Medulla oblongata (tissue), 1 donor: ENCODE results near the gene PXYLP1.
"Not testable (repeated sequence)": the region's sequence is repeated elsewhere in the genome, so short reads cannot be mapped to it uniquely, and the experiment has no call there.

Experiments used
- DNase-seq: peaks from one replicate; pipeline ENCODE4 v3.0.0-alpha.2; 2015; ENCODE audit errors: extremely low spot score

Gene PXYLP1

DNA sequence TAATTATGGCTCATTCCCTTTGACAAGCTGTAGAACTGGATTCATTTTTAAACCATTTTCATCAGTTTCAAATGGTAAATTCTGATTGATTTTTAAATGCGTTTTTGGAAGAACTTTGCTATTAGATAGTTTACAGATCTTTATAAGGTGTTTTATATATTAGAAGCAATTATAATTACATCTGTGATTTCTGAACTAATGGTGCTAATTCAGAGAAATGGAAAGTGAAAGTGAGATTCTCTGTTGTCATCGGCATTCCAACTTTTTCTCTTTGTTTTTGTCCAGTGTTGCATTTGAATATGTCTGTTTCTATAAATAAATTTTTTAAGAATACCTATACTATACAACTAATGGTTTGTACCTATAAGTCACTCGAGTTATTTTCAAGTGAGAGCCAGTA is 62.7 kb downstream of the PXYLP1 start:
- DNase-seq, result peak; percentile 57

DNA sequence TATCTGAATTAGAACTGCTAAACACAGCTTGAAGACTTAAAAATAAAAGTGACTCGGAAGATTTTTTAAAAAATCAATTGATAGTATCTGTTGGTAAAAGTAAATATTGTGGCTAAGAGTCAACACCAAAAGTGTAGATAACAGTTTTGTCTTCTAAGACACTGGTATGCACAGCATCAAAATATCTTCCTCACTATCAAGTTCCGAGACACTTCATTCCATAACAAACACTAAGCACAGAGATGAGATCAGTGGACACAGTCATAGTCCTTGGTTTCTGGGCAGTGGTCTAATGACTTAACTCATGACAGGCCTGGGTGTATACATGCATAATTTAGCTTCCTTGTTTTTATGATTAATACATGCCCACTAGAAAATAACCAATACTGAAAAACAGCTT is 63.2 kb downstream of the PXYLP1 start:
- DNase-seq, result peak; percentile 43

DNA sequence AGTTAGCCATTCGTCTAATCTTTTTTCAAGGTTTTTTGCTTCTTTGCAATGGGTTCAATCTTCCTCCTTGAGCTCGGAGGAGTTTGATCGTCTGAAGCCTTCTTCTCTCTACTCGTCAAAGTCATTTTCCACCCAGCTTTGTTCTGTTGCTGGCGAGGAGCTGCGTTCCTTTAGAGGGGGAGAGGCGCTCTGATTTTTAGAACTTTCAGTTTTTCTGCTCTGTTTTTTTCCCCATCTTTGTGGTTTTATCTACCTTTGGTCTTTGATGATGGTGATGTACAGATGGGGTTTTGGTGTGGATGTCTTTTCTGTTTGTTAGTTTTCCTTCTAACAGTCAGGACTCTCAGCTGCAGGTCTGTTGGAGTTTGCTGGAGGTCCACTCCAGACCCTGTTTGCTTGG is 68.8 kb downstream of the PXYLP1 start:
- DNase-seq, result not testable (repeated sequence)

DNA sequence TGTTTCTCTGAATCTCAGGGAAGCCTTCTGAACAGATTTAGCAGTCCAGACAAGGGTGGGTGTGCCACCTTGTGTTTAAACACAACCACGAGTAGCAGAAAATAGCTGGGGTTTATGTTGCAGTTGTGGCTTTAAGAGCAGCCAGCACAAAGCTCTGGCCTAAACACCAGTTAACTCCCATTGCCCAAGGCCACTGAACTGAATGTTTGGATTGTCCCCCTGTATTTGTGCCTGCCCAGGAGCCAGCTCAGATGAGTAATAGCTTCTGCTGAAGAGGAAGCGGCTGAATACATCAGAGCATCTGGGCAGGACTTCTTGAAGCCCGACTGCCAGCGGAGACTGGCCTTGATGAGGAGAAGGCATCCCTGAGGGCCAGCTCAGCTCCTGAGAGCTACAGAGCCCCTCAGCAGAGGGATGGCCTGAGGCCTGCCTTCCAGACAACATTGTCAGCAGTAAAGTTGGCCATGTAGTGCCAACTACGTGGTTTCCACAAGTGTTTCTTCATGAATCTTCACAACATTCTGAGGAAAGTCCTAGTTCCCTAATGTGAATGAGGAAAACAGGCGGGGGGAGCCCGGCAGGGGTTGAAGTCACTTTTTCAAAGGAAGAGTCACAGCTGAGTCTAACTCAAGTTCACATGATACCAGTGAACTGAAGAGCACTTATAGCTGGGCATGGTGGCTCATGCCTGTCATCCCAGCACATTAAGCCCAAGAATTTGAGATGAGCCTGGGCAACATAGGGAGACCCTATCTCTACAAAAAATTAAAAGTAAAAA is 70.9 kb downstream of the PXYLP1 start:
- DNase-seq, result peak; percentile 21

DNA sequence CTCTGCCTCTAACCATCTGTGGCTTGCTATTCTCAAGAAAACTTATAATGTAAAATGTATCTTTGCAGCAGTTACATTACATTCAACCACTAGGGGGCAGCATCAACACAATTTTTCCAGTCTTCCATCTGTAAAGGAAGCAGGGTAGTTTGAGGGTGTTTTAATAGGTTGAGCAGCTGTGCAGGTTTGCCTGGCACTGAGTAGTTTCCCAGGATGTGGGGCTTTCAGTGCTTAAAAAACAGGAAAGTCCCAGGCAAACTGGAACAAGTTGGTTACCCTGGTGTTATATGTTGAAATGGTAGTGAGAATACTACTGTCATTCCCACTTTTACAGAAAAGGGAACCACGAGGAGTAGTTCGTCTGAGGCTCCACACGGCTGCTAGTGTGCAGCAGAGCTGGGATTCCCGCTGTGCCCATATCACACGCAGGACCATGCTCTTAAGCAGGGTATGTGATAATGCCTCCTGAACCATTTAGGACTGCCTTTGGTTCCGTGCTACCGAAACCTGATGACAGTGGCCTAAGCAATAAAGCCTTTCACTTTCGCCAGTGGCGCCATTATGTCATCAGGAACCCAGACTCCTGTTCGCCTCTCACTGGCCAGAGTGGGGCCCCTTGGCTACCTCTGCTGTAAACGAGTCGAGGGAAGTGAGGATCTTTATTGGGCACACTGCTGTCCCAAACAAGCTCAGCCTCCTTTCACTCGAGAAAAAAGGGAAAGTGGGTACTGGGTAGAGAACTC is 72.0 kb downstream of the PXYLP1 start:
- DNase-seq, result peak; percentile 88

DNA sequence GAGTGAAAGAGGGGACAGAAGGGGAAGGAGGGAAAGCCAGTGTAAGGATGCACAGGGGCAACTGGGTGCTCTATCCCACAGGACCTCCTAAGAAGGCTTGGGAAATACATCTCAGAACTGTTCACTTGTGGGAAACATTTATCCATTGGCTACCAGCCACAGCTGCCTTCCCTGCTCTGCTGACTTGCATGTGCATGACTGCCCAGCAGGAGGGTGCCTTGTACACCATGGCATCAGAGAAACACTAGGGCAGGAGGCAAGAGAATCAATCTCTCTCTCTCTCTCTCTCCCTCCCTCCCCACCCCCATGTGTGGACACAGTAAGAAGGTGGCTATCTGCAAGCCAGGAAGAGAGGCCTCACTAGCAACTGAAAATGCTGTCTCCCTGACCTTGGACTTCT is 73.8 kb downstream of the PXYLP1 start:
- DNase-seq, result peak; percentile 37

DNA sequence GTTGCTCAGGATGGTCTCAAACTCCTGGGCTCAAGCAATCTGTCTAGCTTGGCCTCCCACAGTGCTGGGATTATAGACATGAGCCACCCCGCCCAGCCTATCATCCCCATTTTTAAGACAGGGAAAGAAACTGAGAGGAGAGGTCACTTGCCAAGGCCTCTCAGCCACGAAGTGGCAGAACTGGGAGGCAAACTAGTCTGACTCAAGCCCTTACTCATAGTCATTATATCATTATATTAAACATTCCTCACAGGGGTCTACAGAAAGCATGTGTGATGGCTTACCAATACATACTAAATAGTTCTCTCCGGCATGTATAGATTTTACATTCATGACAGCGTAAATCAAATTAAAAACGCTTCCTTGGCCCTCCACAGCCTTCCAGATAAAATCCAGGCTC is 74.7 kb downstream of the PXYLP1 start:
- no peak for DNase-seq

DNA sequence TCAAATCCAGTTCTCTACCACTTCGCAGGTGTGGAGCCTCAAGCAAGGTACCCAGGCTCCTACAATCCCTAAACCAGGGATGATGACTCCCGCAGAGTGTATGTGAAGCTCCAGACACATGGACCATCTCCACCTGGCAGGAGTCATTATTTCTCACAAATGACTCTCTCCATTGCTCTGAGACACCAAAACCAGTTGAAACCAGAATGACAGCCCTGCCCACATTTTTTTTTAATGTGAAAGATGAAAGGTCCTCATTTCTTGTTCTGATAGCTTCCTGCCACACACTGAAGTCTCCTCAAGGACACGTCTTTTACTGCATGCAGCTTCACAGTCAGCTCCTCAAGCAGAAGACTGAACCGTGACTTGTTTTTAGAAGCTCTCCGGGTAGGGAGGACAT is 75.3 kb downstream of the PXYLP1 start:
- DNase-seq, result no peak

DNA sequence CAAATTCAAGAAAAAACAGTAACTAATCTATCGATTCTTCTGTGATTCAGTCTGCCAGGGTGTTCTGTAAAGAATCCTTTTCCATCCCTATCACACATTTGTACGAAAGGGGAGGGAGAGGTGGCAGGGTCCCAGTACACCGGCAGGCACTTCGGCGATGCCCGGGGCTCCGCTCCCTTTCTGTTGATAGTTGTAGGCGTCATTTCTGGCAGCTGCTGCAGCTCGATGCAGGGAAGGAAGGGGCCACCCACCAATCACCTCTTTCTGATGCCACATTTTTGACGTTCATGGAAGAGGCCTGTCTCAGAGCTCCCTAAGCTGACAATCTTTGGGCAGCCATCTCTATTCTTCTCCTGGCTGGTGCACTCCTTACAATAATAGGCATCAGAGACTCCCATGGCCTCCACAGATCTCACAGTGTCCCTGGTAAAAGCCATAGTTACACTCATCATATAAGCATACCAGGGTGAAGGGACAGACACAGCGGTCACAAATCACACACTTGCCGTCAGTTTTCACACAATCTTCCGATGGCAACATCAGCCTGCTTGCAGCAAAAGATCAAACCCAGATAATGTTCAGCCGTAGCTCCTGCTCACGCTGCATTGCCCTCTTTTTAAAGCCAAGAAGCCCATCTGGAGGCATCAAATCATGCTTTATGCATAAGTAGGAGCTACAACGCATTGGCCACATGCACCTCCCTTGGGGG is 75.9 kb downstream of the PXYLP1 start:
- DNase-seq, result no peak

DNA sequence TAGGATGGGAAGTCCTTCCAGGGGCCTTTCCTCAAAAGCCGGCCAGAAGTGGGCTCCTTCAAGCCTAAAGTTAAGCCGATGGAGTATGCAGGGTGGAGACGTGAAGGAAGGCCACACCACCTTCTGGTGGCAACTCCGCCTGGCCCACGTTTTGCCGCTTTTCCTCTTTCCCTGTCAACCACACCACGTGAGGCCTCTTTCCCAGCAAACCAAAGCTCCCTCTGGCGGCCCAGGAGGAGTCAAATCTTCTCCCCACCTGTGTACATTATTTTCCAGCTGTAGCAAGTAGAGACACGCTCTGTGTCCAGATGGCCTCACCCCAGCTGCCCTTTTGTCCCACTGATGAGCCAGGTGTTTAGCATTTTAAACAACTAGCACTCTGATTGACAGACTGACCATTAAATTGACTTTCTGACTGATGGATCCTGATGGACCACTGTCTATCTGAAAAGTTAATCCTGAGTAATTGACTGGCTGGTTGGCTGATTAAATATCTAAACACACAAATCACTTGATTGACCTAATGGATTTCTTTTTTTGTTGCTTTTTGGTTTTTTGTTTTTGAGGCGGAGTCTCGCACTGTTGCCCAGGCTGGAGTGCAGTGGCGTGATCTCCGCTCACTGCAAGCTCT is 77.1 kb downstream of the PXYLP1 start:
- peak; percentile 57 for DNase-seq

DNA sequence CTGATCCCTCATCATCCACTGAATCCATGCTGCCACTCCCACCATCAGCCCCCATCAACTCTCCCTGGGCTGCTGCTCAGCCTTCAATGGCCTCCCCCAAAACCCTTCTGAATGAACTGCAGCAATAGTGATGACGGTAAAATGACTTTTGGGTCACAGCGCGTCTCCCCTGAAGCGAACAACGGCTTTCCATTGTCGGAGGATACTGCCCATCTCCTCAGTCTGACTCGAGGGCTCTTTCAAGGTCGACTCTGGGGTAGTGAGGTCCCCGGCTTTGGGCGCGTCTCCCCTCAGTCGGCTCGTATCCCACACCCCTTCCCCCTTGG is 79.5 kb downstream of the PXYLP1 start:
- DNase-seq, result no peak

DNA sequence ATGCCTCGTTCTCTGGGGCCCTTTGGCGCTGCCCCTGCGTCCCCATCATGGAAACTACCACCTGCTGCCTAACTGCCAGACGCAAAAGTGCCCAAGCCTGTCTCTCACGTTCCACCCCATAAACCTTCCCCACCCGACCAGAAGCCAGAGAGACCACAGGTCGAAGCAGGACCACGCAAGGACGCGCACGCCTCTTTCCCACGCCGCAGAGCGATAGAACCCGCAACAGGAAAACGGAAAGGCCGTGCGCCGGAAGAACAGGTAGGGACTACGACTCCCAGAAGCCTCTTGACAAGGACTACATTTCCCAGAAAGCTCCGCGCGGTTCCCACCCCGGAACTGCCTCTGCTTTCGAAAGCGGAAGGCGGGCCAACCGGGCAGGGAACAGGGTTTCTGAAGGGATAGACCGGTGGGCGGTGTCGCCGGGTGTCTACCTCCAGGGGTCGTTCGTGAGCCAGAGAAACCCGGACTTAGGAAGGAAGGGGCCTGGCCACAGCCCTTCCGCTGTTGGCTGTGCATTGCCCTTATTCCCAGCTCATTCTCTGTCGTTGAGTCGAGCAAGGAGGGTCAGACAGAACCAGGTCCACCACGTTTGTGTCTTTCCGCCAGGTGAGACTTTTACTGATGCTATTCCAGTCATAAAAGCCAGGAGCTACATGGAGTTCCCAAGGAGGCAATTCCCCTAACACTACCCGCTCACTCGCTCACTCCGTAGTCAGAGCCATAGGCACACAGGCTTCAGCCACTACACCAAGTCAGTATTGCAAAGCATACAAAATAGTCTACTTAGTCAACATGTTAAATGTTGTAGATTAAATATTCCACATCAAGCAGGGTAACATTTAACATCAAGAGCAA is 80.1 kb downstream of the PXYLP1 start:
- peak; percentile 98 for DNase-seq

DNA sequence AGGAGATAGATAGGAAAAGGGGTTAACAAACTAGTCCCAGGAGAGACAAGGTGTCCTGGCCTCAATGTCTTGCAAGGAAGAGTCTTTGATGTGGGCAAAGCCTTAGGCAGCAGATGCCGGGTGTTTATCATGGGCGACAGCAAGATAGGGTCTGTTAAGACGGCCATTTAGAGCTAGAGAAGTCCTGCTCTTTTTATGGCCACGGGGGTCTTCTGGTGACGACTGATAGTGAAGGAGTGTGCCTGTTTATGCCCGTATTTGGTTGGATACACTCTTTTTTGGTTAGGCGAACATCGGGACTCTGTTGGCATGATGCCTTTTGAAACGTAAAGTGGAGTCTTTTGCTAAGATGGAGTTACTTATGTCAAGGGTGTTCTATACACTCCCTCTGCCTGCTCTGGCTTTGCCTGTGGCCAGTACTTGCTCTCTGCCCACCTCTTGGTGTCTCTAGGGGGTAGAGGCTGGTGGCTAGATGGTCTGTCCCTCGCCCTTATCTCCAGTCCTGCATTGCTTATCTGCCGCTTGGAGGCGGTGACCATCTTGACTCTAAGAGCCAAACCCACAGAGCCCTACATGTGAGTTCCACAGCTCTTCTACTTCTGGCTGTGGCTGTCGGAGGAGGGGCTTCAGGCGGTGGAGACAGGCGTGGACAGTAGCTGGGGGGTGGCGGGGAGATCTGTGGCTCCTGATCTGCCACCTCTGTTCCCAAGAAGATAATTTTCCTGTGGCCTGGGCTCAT is 80.9 kb downstream of the PXYLP1 start:
- no peak for DNase-seq

DNA sequence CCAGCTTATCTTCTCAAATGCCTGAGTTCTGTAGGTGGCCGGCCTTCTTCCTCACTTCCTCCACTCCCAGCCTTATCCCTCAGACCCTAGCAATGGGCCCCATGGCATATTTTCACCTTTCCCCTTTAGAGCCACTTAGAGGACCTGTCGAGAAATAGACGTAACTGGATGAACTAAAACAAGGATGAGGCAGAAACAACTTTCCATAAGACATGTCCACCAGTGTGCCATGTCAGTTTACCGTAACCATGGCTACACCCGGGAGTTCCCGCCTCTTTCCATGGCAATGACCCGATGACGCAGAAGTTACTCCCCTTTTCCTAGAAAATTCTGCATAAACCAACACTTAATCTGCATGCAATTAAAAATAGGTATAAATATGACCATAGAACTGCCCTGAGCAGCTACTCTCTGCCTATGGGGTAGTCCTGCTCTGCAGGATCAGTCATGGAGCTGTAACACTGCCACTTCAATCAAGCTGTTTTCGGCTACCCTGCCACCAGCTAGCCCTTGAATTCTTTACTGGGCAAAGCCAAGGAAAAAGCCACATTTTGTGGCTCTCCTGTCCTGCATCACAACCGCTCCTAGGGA is 81.6 kb downstream of the PXYLP1 start:
- no peak for DNase-seq

DNA sequence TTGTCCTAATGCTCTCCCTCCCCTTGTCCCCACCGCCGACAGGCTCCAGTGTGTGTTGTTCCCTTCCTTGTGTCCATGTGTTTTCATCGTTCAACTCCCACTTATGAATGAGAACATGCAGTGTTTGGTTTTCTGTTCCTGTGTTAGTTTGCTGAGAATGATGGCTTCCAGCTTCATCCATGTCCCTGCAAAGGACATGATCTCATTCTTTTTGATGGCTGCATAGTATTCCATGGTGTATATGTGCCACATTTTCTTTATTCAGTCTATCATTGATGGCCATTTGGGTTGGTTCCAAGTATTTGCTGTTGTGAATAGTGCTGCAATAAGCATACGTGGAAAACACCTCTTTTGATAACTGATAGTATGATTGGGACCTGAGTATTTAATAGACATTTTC is 82.8 kb downstream of the PXYLP1 start:
- not testable (repeated sequence) for DNase-seq

DNA sequence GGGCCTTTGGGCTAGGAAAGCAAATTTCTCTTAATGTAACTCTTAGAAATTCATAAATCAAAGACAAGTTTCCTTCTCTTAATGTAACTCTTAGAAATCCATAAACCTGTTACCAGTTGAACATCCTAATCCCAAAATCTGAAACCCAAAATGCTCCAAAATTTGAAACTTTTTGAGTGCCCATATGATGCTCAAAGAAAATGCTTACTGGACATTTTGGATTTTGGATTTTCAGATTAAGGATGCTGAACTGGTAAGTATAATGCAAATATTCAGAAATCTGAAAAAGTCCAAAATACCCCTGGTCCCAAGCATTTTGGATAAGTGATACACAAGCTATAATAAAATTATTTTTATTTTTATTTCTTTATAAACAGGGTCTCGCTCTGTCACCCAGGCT is 85.2 kb downstream of the PXYLP1 start:
- no peak for DNase-seq

DNA sequence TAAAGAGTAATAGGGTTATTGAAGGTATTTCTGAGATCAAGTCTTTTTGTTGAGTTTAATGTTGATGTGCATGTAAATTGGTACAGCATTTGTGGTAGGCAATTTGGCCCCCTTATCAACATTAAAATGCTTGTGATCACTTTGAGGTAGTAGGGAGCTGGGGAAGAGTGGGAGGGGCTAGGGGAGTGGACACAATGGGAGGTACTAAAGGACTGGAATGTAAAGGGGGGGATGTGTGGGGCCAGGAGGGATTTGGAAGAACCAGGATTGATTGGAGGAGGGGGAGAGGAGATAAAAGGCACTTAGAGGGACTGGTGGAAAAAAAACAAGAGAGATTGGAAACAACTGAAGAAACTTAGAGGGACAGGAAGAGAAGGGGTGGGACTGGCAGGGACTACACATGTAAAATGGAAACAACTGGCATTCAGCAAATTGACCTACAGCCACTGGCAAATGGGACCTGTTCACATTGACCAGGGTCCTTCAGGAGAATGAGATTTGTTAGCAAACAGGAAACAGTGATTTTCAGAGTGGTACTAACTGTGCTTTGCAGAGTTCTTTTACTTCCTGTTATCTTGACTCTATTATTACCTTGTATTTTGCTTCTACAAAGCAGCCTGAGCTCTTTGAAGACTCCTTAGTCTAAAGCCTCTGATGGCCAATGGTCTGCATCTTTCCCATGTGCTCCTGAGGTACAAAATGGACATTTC is 88.9 kb downstream of the PXYLP1 start:
- no peak for DNase-seq

DNA sequence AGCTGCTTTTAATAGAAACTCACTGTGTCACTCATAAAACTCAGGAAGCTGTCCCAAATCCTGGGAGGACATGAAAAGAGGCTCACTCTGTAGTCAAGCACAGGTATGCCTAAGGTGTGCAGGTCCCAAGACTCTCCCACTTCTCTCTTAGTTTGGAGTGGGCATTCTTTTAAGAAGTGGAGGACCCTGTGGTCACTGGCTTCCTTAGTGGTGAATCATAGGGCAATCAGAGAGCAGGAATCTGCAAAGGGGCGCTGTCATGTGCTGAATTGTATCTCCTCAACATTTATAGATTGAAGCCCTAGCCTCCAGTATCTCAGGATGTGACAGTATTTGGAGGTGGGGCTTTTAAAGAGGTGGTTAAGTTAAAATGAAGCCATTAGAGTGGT is 89.5 kb downstream of the PXYLP1 start:
- DNase-seq, result no peak

DNA sequence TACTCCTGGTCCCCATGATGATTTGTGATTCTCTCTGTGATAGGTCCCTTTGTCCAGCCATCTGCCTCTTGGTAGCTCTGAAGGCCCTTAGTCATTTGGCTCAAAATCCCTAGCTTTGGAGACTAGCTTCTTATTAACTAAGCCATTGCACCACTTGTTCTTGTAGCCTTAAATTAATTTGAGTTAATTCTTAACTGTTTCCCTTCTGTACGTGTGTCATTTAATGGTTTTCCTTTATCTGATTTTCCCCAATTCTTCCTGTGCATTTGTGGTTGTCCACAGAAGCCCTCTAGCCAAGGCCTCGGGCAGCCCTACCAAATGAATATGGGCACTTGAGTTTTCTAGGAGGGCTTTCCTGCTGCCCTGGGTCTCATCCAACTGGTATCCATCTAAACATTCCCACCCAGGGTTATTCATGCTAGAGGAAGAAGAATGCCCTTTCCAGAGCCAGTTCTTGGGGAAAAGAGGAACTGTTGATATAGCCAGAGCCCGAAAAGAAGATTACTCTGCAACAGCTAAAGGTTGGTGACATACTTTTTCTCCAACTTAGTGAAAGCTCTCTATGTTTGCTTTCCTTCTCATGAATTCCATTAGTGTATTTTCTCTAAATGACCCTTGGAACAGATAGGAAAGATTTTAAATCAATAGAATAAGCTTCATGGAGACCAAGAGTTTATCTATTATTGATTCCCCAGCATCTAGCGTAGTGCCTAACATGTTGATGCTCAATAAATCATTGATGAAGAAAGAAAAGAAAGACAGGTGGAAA is 92.5 kb downstream of the PXYLP1 start:
- no peak for DNase-seq
